Ovary (tissue), 3 donors: ENCODE measurements around the gene DOC2B.

Experiments
- CTCF ChIP-seq, 3 donors: fragments of 450-650 bp in 2 of 3; fragments of 200-600 bp in 1 of 3; IDR thresholded peaks; one replicate each; pipeline versions ENCODE4 v1.5.1 to v1.8.0; 2016 to 2022; ENCODE audit warnings: antibody characterized with exemption in 3 of 3, mild to moderate bottlenecking in 1 of 3
- POLR2A ChIP-seq: fragments of 450-650 bp; IDR thresholded peaks from one replicate; pipeline ENCODE4 v1.6.1; 2017; ENCODE audit warnings: antibody characterized with exemption, mild to moderate bottlenecking, moderate library complexity
- donor health status: DM: no; HTN: no; CAD: no.

GRCh38 chr17:187130-187529, 5.7 kb upstream of the DOC2B start:
- TF ChIP-seq POLR2A (no peak), CTCF (IDR thresholded peaks at IDR 0.05) (no peak)
